Medulla oblongata (tissue), 1 donor: Measurements from ENCODE around the gene HOXA10.

Experiments
- DNase-seq: peaks from one replicate; pipeline ENCODE4 v3.0.0-alpha.2; 2015; ENCODE audit errors: extremely low spot score

Gene HOXA10

GRCh38 chr7:27173956-27174873, at the start of gene HOXA10:
HOXA10 (minus strand) TSS chr7:27174320; CDS start chr7:27174306, 14 bp downstream.
- DNase-seq: no peak

DNA sequence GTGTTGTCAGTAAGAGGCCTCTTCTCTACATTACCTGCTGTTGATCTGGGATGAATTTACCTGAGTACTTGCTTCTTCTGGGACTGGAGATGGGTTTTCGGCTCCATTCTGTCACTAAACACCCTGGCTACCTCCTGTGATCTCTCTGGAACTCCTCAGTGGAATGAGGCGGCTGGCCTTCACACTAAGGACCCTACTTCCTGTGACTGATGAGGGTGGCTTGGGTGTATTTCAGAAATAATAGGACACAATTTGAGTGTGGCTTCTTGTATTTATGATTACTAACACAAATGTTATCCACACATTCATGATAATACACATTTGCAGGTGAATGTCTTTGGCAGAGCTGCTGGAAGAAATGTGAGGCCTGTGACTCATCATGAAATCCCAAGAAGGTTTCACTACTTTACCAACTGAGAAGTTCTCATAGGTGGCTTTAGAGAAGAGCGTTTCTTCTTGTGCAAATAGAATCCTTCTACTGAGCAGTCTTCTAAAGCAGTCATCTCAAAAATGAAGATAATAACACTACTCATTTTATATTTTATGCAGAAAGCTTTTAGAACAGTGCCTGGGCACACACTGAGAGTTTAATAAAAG, 47.2 kb upstream of the HOXA10 start:
- no peak for DNase-seq

- no peak for DNase-seq
Observed at GRCh38 chr7:27220440-27220955, 46.4 kb upstream of the HOXA10 start.

DNA sequence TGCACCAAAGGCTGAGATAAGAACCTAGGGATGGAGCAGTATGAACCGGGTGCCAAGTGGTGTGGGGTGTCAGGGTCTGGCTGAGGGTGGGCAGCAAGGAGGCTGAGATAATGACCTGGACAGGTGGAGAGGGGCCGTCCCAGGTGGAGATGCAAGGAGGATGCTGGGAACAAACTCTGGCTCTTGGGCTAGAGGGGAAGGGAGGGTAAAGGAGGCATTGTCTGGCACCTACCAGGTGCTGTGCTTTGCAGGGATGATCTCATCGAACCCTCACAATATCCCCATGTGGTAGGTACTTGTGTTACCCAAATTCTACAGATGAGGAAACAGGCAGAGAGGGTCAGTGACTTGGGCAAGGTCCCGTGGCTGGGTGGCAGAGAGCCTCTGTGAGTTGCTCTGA, 45.7 kb upstream of the HOXA10 start:
- DNase-seq: no peak

DNA sequence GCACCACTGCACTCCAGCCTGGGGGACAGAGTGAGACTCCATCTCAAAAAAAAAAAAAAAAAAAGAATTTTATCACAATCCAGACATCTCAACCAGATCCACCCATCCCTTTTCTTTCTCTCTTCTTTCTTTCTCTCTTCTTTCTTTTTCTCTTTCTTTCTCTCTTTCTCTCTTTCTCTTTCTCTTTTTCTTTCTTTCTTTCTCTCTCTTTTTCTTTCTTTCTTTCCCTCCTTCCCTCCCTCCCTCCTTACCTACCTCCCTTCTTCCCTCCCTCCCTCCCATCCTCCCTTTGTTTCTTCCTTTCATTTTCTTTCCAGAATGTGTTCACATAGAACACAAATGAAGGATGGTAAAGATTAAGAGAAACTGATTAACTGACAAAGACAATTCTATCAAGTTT, 43.8 kb upstream of the HOXA10 start:
- no peak for DNase-seq

- DNase-seq: no peak
Observed at GRCh38 chr7:27215356-27215755, 41.2 kb upstream of the HOXA10 start.

DNA sequence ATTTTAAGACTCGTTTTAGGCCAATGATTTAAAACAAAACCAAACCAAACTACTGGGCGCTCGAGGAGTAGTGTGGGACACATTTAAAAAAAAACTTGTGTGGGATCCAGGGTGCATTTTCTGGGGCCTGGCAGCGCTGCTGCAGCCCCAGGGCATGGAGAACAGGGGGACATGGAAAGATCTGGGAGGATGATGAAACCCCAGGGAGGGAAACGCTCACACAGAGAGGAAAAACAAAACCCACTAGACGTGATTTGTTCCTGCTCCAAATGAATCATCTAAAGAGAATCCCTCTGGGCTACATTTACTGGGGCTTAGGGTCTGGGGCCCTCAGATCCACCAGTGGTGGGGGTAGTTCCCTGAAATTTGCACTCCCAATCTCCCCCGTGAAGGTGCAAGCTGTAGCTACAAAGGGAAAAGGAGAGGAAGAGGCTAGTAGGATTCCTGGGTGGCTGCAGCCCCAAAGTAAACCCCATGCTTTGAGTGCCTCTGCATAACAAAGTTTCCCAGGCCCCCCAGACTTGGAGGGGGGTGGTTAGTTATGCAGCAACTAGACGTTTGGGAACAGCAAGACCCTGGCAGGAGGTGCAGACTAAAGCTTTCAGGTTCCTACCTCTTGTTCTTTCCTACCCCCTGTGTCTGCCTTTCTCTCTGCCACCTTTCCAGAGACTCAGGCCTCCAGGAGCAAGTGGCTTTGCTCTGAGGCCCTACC, 40.3 kb upstream of the HOXA10 start:
- no peak for DNase-seq

DNA sequence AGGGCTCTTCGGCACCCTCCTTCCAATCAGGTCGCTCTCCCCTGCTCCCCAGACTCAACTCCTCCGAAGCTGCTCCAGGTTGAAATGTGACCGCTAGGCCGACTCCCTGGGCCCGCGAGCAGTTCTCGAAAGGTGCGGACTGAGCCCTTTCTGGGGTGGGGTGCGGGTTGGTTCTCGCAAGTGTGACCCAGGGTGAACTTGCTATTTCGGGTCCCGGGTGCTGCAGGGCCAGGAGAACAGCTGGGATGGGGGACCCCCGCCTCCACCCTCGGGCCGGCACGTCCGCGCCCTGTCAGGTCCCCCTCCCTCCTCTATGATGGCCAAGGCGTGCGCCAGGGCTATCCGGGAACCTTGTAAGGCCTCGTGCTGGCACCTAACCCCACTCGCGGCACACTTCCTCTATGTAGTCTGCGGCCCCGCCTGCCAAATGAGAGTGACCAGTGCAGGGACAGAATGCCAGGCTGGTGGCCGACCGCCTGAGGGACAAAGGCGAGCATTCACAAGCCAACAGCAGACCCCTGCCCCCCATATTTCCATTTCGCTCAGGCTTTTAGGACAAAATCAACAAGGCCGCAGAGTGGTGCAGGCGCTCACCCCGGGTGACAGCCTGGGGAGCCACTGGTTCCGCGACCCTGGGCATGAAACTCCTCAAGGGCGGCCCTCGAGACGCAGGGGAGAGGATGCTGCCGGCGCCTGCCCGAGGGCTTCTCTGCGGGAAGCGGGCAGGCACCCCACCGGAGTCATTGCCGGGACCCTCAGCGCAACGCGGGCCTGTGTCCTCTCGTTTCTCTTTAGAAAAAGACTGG, 39.5 kb upstream of the HOXA10 start:
- no peak for DNase-seq

DNA sequence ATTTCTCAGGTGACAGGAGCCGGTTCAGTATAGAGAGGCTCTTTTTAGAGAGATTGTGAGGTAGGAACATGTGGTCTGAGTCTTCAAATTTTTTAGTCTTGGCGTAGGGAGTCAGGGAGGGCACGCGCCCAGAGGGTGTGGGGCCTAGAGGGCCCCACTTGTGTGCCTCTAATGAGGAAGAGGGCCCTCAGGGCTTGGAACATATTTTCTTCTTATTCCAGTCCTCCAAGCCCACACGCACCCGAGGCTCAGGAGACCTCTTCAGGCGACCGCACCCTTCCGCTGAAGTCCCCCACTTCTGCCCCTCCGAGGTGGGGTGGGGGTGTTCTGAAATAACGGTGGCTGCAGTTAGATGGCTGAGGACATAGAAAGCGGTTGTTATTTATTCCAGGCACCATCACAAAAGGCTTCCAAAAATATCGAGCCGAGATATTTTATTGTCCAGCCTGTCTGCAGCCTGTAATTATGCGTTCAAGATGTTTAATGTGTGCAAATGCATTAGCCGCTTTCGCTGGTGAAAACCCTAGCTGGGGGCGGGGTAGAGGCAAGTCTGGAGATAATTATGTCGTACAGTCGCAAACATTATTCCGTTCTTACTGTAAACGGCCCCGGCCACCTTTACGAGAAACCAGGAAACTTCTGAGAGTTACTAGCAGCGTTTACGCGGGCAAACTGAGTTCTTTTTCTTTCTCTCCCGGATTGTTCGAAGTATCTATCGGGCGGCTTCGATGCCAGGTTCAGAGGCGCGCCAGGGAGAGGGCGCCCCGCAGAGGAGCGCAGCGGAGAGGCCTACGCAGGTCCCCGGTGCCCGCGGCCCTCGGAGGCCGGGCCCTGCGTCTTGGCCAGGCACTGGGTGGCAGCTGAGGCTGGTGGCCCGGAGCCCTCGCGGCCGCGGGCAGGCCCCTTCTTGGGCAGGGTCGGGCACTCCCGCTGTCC, 38.6 kb upstream of the HOXA10 start:
- DNase-seq: no peak

GRCh38 chr7:27211764-27212204, 37.7 kb upstream of the HOXA10 start:
- DNase-seq: no peak

DNA sequence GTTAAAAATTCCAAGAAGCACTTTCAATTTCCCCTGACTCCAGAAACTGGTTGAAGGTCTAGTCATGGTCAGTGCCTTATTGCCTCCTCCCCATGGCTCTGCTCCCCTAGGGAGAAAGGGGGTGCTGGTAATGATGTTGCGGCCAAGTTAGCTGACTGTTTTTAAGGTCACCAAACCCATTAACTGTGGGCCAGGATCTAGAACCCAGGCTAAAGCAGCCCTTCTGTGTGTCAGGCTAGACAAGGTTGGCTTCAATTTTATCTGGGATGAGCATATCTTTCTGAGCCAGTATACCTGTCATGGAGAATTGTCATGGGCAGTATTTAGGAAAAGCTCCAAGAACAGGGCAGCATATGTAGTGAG, 36.9 kb upstream of the HOXA10 start:
- no peak for DNase-seq

- DNase-seq: peak; percentile 29
Observed at GRCh38 chr7:27210441-27211083, 36.4 kb upstream of the HOXA10 start.

- no peak for DNase-seq
Observed at GRCh38 chr7:27209933-27210440, 35.9 kb upstream of the HOXA10 start.

DNA sequence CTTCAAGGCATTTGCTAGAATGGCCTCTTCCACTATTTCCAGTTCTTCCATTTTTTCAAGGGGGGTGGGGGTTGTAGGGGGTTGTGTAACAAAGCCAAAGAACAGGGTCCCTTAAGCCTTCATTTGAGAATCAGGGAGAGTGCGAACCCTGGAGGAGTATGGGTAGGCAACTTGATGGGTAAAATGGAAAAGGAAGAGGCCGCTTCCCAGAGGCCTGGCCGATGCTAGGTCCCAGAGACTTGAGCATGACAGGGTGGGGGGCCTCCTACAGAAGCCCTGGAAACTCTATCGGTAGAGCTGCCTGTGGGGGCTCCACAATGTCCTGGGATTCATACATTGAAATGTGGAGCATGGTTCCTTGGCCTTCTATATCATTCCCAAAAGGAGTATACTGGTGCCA, 34.9 kb upstream of the HOXA10 start:
- no peak for DNase-seq

DNA sequence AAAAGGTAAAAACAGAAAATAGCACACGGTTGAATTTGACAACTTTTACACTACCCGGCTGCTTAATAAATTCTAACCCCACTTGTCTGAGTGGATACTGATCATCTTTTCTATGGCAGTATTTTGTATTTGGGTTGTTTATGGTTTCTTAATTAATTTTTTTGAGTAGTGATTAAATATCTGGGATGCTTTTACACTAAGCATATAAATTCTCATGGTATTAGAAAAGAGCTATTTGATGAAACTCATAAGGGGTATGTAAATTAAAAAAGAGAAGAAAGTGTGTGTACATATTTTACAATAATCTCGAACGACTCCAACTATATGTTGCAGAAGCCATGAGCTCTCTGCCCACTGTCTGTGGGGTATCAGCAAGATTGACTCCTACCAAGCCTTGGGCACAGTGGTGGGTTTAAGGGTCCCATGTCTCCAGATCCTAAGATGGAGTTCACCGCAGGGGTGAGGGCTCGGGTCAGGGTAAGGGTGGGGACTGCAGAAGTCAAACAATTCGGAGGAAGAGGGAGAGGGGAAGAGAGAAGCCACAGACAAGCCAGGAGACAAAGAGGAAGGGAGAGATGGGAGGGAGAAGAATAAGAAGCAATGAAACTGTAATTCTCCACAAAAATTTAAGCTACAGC, 33.3 kb upstream of the HOXA10 start:
- no peak for DNase-seq

GRCh38 chr7:27205325-27206280, 31.5 kb upstream of the HOXA10 start:
- no peak for DNase-seq

DNA sequence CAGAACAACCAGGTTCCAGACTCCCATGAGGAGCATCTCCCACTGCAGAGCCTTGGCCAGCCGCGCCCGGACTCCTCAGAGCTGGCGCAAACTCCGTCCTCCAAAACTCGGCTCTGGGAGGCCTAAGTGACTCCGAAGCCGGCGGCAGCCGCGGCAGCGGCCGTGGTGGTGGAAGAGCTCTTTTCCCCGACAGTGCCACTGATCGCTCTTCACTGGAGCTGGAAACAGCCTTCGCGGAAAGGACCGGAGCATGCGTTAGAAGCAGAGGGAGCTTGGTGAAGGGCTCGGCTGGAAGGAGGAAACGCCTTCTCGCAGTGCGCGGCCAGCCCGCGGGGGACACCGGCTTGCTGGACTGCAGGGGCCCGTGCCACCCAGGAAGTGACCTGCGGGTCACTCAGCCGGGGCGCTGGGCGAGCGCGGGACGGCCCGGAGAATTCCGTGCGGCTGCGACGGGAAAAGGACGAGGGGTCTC, 30.8 kb upstream of the HOXA10 start:
- no peak for DNase-seq
